ENCODE measurements around the gene TJP1.

TJP1 gene

DNA sequence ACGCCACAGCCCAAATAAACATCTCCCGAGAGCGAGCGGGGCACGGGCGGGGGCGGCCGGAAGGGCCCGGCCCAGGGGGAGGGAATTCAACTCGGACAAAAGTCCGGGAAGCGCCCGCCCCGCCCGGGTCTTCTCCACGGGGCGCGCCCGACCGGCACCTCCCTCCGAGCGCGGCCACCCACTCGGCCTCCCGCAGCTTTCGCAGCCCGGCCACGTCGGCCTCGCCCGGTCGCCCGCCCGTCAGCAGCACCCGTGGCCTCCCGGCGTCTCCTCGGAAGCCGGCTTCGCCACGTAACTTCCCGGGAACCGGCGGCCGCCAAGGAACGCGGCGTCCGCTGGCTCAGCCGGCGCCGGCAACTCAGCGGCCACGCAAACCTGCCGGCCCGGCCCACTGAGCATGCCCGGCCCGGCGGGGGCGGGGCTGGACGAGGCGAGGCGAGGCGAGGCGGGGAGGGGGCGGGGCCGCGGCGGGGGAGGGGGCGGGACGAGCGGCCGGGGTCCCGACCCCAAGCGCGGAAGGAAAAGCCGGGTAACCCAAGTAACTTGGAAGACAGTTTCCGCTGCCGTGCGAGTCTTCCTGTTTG, at the start of gene TJP1:
TSS of gene TJP1 (minus strand) at position 369 of the 584 bp plus-strand sequence. CDS start 440 bp downstream, outside the sequence.
- in situ Hi-C loops (cut with MboI; ENCODE audit: low sequenced_read_pairs), result no loop called here

DNA sequence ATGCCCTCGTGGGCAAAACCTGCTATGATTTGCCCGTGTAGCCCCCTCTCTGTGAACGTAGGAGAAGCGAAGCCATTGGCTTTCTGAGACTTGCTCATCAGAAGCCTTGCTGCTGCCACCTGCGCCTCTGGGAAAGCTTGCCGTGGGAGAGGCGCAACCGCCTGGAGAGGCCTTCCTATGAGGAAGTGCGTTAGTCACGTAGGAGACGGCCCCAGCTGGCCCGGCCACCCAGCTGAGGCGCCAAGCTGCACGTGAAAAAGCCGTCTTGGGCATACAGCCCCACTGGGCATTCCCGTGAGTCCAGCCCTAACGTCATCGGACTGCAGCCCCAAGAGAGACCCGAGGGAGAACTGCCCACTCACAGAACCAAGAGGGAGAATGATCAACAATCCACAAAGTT, 49.1 kb upstream of the TJP1 start:
- in situ Hi-C loops (cut with MboI; ENCODE audit: low sequenced_read_pairs), result no loop called here

DNA sequence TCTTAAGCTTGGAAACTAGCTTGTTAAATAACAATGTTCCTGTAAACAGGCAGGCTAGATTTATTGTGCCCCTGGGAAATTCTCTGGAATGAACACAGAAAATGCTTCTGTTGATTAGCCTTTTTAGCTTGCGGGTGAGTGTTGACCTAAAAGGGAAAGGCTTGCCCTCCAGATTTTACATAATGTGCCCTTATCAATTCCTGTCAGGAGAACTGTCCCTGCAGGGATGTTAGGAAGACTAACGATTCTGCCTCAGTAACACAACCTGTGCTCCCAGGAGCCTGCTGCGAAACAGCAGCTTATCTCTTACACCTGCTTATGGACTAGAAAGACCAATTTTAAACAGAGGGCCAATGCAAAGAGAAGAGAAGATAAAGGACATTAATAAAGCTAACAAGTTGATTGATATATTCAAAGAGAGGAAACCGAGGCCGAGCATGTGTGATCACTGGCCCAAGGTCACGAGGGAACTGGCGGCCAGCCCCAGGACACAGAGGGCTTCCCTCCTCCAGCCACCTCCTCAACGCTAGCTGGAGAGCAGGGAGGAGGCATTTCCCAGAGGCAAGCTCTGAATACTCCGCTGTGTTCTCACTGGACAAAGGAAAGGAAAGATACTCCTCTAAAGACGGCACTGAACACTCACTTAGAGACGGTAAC, 48.4 kb upstream of the TJP1 start:
- in situ Hi-C loops (cut with MboI; ENCODE audit: low sequenced_read_pairs), result no loop called here

DNA sequence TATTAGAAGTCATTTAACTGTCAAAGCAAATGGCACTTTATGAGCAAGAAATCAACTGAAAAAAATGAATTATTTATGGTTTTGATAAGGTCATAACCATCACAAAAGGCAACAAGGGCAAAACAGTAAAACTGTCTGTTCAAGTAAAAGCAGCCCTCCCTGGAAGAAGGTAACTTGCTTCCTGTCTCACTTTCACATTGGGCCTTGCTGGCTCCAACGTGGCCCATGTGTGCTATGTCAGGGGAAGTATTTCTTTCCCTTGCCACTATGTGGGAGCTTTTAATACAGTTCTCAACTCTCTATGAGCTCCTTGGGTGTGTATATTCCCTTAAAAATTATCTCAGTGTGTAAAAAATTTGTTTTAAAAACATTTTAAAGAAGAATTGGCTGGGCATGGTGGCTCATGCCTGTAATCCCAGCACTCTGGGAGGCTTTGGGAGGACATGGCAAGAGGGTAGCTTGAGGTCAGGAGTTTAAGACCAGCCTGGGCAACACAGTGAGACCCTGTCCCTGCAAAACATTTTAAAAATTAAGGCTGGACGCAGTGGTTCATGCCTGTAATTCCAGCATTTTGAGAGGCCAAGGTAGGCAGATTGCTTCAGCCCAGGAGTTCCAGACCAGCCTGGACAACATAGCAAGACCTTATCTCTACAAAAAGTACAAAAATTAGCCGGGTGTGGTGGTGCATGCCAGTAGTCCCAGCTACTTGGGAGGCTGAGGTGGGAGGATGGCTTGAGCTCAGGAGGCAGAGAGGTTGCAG, 45.2 kb upstream of the TJP1 start:
- in situ Hi-C loops (cut with MboI; ENCODE audit: low sequenced_read_pairs), result no loop called here

DNA sequence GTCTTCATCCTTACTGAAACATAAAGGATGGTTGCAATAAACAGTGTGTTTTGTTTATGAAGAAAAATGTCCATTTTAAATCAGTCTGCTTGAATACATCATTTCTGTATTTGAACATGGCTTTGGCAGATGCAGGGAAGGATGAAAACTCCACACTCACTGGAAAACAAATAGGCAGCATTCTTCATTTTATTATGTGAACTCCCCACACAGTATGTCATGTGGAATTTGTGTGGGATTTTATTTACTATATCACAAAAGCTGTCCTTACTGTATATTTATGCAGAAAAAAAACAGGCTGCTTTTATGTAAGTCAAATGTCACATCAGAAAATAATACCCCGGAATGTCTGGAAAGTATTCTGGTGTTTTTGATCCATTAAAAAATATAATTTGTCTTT, 44.1 kb upstream of the TJP1 start:
- in situ Hi-C loops (cut with MboI; ENCODE audit: low sequenced_read_pairs), result no loop called here

DNA sequence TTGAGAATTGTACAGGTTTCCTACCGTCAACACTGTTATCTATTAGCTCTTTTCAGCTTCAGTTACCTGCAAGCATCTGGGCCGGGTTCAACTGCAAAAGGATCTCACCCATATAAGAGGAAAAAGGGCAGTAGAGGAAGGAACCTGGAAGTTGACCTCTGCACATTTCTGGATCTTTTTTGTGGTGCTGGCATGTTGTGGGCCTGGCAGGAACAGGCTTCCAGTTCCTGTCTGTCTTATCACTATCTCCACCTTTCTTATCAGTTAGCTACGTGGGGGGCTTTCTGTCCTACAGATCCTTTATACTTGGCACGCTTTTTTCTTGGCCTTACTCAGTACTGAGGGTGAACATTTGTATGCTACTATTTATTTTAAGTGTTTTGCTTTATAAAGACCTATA, 42.2 kb upstream of the TJP1 start:
- in situ Hi-C loops (cut with MboI; ENCODE audit: low sequenced_read_pairs), result no loop called here

DNA sequence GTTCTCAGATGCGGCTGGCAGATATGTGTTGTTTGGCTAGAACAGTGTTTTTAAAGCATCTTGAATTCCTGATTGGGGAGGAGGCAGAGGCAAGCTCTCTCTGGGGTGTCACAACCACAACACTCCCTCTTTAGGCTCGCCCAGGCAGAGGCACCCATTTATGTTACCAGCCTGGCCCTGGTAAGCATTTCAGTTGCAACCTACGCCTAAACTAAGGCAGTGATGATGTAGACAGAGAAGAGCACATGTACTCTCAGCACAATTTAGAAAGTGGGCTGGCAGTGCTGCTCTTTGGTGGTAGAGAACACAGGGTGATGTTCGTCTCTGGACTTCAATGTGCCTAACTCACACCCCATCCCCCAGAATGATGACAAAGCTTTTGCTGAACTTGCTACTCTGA, 41.2 kb upstream of the TJP1 start:
- in situ Hi-C loops (cut with MboI; ENCODE audit: low sequenced_read_pairs), result no loop called here

DNA sequence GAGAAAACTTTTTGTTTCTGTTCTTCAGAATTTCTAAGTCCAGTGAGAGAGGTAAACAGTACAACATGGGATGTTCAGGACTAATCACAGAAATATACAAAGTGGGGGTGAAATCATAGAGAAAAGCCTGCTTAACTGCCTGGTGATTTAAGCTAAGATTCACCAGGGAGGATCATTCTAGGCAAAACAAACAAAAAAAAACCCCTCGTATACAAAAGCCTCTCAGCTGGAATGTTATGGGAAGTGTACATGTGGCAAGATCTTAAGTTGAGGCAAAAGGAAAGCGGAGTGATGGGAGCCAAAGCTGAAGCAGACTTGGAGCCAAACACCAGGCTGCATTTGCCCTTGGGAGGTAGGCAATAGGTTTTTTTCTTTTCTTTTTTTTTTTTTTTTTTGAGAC, 40.0 kb upstream of the TJP1 start:
- in situ Hi-C loops (cut with MboI; ENCODE audit: low sequenced_read_pairs), result no loop called here

DNA sequence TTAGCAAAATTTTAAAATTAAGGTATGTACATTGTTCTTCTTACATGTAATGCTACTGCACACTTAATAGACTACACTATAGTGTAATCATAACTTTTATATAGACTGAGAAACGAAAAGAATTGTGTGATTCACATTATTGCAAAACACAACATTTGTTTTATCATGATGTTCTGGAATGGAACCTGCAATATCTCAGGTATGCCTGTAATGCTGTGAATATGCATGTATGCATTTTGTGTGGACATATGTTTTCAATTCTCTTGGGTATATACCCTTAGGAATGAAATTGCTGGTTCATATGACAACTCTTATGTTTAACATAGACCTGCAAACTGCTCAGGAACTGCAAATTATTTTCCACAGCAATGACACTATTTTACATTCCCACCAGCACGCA, 38.6 kb upstream of the TJP1 start:
- in situ Hi-C loops (cut with MboI; ENCODE audit: low sequenced_read_pairs), result no loop called here

DNA sequence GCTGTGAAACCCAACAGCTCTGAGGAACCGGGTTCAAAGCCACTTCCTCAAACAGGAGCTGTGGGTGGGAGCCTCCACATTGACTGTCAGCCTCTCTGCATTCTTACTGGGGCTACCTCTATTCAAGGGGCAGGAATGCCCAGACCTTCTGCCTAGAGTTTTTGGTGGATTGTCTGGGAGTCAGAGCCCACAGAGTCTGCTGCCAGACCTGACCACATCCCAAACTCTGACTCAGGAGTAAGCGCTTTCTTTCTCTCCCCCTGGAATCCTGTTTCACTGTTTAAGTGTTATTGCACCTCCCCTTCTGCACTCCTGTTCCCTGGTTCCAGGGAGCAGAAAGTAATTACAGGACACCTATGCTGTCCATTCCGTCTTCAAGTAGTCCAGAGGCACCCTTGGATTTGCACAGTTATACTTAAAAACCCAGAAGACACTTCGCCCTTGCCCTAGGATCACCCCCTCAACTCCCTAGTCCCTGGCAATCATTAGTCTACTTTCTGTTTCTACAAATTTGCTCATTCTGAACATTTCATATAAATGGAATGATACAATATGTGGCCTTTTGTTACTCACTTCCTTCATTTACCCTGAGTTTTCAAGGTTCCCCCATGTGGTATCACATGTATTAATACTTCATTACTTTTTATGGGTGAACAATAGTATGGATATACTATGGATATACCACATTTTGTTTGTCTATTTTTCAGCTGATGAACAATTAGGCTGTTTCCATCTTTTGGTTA, 37.9 kb upstream of the TJP1 start:
- in situ Hi-C loops (cut with MboI; ENCODE audit: low sequenced_read_pairs), result no loop called here

DNA sequence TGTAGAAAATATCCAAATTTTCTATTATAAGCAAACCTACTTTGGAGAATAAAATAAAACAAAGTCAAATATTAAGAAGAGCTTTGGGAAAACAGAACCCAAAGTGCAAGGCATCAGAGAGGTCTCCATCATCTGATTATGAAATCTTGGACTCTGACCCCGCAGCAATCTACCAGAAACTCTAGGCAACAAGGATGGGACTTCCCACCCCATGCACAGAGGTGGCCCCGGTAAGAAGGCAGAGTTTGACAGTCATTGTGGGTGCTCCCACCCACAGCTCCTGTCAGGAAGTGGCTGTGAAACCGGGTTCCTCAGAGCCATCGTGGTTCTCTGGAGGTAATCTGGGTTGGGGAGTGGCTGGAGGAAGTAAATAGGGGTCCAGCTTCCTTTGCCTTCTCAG, 37.0 kb upstream of the TJP1 start:
- in situ Hi-C loops (cut with MboI; ENCODE audit: low sequenced_read_pairs), result no loop called here

DNA sequence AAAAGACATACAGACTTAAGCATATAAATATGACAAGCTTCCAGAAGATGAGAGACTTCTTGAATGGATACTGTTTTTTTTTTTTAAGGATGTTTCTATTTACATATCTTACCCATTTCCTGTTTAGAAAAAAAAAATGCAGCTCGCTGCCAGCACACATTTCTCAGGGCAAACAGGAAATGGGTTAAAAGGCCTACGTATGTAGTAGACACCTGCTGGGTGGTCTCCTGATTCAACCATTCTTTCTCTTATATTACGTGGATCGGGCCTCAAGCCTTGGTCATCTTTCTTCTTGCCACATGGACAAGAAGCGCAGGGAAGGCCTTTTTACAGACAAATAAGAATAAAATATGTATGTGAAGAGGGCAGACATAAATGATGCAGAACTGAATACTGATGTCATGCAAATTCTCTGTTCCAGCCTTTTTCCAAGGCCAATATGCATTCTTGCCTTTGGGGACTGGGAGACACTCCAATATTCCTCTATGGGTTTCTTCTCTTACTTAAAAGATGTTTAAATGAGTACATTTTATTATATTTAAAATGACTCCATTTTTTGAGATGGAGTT, 35.0 kb upstream of the TJP1 start:
- in situ Hi-C loops (cut with MboI; ENCODE audit: low sequenced_read_pairs), result no loop called here

DNA sequence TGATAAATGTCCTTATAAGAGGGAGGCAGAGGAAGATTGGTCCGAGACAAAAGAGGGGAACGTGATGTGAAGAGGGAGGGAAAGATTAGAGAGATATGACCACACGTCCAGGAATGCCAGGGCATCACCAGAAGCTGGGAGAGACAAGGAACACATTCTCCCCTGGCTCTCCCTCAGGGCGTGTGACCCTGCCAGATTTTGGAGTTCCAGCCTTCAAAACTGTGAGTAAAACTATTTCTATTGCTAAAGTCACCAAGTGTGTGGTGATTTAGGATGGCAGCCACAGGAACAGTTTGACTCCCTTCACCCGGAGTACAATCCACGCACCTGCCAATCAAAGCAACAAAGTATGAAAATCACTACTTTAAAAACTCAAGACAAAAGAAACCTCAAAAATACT, 32.1 kb upstream of the TJP1 start:
- in situ Hi-C loops (cut with MboI; ENCODE audit: low sequenced_read_pairs), result no loop called here

DNA sequence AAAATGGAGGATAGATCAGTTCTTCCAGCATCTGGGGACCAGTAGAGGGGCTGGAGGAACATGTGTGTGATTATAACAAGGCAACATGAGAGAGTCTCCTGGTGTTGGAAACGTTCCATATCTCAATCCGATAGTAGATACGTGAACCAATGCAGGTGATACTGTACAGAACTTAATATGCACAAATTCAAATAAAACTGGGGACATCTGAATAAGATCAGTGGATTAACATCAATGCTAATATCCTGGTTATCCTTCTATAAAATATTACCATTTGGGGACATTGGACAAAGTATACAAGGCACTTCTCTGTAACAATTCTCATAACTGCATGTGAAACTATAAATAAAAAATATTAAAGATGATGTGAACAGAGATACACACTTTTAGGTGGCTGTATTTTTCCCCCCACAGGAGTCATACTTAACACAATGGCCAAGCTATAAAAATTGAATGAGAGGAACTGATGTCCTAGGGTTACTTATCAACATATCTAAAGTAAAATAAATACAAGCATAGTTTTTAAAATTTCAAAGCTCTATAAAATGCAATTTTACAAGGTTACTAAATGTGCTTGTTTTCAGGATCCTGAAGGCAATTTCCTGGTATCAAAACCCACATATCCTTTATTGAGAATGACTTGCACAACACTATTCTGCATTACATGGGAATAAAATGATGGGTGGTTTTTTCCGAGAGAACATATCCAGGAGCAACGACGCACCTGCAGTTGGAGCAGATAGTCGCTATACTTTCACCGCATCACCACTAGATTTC, 31.1 kb upstream of the TJP1 start:
- in situ Hi-C loops (cut with MboI; ENCODE audit: low sequenced_read_pairs), result no loop called here

DNA sequence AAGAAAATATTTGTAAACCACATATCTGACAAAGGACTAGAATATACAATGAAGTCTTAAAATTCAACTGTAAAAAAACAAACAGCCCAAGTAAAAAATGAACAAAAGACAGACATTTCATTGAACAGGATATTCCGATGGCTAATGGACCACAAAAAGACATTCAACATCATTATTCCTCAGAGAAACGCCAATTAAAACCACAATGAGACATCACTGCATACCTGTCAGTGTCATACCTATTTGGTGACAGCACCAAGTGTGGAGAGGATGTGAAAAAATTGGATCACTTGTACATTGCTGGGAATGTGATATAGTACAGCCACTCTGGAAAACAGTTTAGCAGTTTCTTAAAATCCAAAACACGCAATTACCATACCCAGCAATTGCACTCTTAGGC, 29.9 kb upstream of the TJP1 start:
- in situ Hi-C loops (cut with MboI; ENCODE audit: low sequenced_read_pairs), result no loop called here

DNA sequence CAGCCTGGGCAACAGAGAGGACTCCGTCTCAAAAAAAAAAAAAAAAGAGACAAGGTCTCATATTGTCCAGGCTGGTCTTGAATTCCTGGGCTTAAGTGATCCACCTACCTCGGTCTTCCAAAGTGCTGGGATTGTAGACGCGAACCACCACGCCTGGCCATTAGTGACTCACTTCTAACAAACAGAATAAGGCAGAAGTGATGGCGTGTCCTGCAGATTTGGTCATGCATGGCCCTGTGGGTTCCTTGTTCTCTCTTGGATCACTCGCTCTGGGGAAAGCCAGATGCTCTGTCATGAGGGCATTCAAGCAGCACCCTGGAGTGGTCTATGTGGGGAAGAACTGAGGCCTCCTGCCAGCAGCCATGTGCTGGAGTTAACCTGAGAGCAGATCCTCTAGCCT, 27.4 kb upstream of the TJP1 start:
- in situ Hi-C loops (cut with MboI; ENCODE audit: low sequenced_read_pairs), result no loop called here

DNA sequence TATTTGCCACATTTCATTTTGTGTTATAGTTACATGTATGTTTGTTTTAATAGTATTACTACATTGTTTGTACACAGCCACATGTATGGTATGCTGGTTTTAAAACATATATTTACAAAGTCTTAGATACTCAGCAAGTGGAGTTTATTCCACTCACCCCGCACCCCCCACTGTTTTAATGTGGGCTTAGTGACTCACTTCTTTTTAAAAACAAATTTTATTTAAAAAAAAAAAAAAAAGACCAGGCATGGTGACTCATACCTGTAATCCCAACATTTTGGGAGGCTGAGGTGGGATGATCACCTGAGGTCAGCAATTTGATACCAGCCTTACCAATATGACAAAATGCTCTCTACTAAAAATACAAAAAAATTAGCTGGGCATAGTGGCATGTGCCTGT, 26.9 kb upstream of the TJP1 start:
- in situ Hi-C loops (cut with MboI; ENCODE audit: low sequenced_read_pairs), result no loop called here

DNA sequence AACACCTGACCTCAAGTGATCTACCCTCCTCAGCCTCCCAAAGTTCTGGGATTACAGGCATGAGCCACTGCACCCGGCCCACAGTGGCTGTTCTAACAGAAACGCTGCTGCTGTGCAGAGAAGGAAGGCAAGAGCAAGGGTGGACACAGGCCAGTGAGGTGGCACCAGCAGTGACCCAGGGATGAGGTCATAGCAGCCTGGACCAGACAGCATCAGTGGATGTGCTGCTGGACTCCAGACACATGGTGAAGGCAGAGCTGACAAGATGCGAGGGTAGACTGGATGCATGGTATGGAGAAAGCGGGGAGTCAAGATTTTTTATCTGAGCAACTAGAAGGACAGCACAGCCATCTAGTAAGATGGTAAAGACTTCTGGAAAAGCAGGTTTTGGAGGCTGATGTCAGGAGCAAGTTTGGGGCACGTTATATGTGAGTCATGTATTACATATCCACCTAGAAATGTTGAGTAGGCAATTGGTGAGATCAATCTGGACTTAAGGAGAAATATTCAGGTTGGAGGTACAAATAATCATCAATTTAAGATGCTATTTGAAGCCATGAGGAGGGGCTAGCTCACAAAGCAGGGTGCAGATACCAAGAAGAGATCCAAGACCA, 22.1 kb upstream of the TJP1 start:
- in situ Hi-C loops (cut with MboI; ENCODE audit: low sequenced_read_pairs), result no loop called here

DNA sequence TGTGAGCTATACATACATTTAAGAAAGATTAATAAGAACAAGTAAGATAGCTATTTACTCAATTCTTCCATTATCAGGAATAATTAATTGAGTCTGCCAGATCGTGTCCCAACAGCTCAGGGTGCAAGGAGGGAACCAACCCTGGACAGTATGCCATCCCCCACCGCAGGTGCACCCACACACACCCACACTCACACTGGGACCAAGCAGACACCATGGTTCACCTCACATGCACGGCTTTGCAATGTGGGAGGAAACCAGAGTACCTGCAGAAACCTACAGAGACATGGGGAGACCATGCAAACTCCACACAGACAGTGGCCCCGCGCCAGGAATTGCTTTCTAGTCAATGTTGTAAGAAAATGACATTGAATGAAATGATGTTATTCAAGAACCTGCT, 20.0 kb upstream of the TJP1 start:
- in situ Hi-C loops (cut with MboI; ENCODE audit: low sequenced_read_pairs), result no loop called here

DNA sequence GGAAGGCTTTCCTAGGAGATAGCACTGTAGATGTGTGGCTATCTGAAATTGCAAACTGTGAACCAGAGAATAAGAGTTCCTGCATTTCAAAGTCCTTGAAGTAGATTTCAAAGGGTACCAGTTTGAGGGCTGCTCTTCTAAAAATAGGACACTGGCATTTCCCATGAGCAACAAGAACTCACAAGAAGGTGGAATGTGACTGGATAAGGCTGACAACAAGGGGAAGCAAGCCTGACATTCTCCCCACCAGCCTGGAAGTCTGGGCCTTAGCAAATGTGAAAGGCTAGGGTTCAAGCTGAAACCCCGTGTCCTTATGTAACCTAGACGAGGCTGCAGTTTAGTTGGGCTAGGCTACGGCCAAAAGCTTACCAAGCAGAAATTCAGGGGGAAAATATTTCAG, 18.7 kb upstream of the TJP1 start:
- in situ Hi-C loops (cut with MboI; ENCODE audit: low sequenced_read_pairs), result no loop called here
